HFFc6 (cell line): ENCODE results near the gene PRTN3. TPM values are rescaled to one million over a fixed set of nuclear protein-coding genes. Genes with fewer than 3 reads are reported as not detected.
"Not testable (repeated sequence)": the region's sequence is repeated elsewhere in the genome, so short reads cannot be mapped to it uniquely, and the experiment has no call there.

Source experiments
- DNase-seq: peaks from one replicate; pipeline ENCODE4 v3.0.0-alpha.2; 2018
- H3K27ac Mint-ChIP-seq: 2 replicates; pipeline ENCODE4 v1.8.0; 2020; ENCODE audit warnings: mild to moderate bottlenecking, mixed read lengths
- H3K27me3 Mint-ChIP-seq: 2 replicates; pipeline ENCODE4 v1.8.0; 2021; ENCODE audit warnings: mild to moderate bottlenecking, moderate library complexity, mixed read lengths; ENCODE audit not compliant: insufficient read depth
- H3K36me3 Mint-ChIP-seq: 2 replicates; pipeline ENCODE4 v1.8.0; 2021; ENCODE audit warnings: low read depth, mixed read lengths
- H3K4me1 Mint-ChIP-seq: 2 replicates; pipeline ENCODE4 v1.8.0; 2020; ENCODE audit warnings: low read depth, mixed read lengths
- H3K4me3 Mint-ChIP-seq: 2 replicates; pipeline ENCODE4 v1.8.0; 2020; ENCODE audit warnings: mild to moderate bottlenecking, moderate library complexity, mixed read lengths
- H3K9me3 Mint-ChIP-seq: 2 replicates; pipeline ENCODE4 v1.8.0; 2020; ENCODE audit warnings: mild to moderate bottlenecking, mixed read lengths
- total RNA-seq, 6 experiments: library from RNA; stranded (reverse); fragmentation: NEBNext Ultra II Directional; extraction: Animal tissue kit (Norgen Biotek cat#: 25700); gene quantifications; 2 replicates in 1 of 6; 3 replicates in 5 of 6; pipeline ENCODE4 v1.2.3, GENCODE V29; 2021
- TF ChIP-seq, protein P1 (sequence below): fragments of 200-600 bp; sonication (generic); IDR thresholded peaks from 2 replicates; pipeline ENCODE4 v1.5.0; 2021; ENCODE audit warnings: antibody characterized with exemption, mild to moderate bottlenecking

PRTN3 gene
- total RNA-seq, 6 experiments from 2014 or later, result not detected

DNA sequence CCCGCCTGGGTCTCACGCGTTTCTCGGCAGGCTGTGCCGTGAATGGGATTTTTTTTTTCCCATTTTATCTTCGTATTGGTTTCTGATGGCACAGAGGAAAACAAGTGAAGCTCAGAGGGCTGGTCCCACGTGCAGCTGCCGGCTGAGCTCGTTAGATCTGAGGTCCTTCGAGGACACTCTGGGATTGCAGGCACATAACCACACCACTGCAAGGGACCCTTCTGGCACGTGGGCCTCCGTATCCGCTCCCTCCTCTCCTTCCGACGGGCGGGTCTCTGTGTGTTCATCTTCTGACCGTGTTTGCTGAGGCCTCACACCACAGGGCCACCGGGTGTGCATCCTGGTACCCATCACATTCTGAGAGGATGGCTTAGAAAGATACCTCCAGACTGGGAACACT is 35.3 kb downstream of the PRTN3 start:
- Mint-ChIP-seq H3K36me3 (peaks cover 10% of the 10 kb centered on the region), H3K9me3 (no peaks in the 10 kb centered on the region), H3K4me3 (no peak overlapping the region), H3K4me1 (no peaks in the 10 kb centered on the region), H3K27ac (no peak overlapping the region), H3K27me3 (peaks cover 4% of the 10 kb centered on the region; the same call in 1 of the 2 replicates)
- TF ChIP-seq, protein P1, sequence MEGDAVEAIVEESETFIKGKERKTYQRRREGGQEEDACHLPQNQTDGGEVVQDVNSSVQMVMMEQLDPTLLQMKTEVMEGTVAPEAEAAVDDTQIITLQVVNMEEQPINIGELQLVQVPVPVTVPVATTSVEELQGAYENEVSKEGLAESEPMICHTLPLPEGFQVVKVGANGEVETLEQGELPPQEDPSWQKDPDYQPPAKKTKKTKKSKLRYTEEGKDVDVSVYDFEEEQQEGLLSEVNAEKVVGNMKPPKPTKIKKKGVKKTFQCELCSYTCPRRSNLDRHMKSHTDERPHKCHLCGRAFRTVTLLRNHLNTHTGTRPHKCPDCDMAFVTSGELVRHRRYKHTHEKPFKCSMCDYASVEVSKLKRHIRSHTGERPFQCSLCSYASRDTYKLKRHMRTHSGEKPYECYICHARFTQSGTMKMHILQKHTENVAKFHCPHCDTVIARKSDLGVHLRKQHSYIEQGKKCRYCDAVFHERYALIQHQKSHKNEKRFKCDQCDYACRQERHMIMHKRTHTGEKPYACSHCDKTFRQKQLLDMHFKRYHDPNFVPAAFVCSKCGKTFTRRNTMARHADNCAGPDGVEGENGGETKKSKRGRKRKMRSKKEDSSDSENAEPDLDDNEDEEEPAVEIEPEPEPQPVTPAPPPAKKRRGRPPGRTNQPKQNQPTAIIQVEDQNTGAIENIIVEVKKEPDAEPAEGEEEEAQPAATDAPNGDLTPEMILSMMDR, result no peak
- no peak for DNase-seq

DNA sequence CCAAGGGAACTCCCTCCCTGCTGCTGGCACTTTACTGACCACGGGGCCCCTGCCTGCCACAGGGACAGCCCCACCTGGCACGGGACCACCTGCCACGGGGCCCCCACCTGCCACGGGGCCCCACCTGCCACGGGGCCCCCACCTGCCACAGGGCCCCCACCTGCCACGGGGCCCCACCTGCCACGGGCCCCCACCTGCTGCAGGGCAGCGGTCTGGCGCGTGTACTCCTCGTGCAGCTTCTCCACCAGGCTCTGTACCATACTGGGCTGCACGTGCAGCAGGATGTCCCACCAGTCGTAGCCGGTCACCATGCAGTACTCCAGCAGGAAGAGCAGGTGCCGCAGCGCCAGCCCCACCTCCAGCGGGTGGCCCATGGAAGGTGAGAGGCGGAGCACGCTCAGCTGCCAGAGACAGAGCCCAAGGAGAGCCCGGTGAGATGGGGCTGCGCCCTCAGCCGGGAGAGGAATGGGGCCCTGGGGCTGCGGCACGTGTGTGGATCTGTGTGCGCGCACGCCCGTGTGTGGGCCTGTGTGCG is 36.0 kb downstream of the PRTN3 start:
- peaks cover 17% of the 10 kb centered on the region for H3K36me3 Mint-ChIP-seq

DNA sequence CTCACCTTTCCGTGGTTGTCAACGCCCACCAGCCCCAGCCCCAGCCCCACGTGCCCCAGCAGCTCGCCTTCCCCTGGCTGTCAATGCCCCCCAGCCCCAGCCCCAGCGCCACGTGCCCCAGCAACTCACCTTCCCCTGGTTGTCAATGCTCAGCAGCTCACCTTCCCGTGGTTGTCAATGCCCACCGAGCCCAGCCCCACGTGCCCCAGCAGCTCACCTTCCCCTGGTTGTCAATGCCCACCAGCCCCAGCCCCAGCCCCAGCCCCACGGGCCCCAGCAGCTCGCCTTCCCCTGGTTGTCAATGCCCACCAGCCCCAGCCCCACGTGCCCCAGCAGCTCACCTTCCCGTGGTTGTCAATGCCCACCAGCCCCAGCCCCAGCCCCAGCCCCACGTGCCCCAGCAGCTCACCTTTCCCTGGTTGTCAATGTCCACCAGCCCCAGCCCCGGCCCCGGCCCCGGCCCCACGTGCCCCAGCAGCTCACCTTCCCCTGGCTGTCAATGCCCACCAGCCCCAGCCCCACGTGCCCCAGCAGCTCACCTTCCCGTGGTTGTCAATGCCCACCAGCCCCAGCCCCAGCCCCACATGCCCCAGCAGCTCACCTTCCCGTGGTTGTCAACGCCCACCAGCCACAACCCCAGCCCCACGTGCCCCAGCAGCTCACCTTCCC is 37.3 kb downstream of the PRTN3 start:
- not testable (repeated sequence) for H3K27ac Mint-ChIP-seq, DNase-seq, H3K4me3 Mint-ChIP-seq, H3K4me1 Mint-ChIP-seq, H3K27me3 Mint-ChIP-seq, H3K9me3 Mint-ChIP-seq
- peaks cover 24% of the 10 kb centered on the region for H3K36me3 Mint-ChIP-seq

More for the DNA sequence above, 36.0 kb downstream of the PRTN3 start:
- H3K27me3 Mint-ChIP-seq, result peaks cover 4% of the 10 kb centered on the region; the same call in 1 of the 2 replicates
- H3K9me3 Mint-ChIP-seq, result no peaks in the 10 kb centered on the region
- no peaks in the 10 kb centered on the region for H3K4me1 Mint-ChIP-seq
- DNase-seq, result no peak
- no peak overlapping the region for H3K4me3 Mint-ChIP-seq
- no peak overlapping the region for H3K27ac Mint-ChIP-seq
- TF ChIP-seq, protein P1, result no peak

DNA sequence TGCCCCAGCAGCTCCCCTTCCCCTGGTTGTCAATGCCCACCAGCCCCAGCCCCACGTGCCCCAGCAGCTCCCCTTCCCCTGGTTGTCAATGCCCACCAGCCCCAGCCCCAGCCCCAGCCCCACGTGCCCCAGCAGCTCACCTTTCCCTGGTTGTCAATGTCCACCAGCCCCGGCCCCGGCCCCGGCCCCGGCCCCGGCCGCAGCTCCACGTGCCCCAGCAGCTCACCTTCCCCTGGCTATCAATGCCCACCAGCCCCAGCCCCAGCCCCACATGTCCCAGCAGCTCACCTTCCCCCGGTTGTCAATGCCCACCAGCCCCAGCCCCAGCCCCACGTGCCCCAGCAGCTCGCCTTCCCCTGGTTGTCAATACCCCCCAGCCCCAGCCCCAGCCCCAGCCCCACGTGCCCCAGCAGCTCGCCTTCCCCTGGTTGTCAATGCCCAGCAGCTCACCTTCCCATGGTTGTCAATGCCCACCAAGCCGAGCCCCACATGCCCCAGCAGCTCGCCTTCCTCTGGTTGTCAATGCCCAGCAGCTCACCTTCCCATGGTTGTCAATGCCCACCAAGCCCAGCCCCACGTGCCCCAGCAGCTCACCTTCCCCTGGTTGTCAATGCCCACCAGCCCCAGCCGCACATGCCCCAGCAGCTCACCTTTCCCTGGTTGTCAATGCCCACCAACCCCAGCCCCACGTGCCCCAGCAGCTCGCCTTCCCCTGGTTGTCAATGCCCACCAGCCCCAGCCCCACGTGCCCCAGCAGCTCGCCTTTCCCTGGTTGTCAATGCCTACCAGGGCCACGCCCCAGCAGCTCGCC is 38.2 kb downstream of the PRTN3 start:
- not testable (repeated sequence) for DNase-seq, H3K4me1 Mint-ChIP-seq, H3K27me3 Mint-ChIP-seq, H3K4me3 Mint-ChIP-seq, H3K9me3 Mint-ChIP-seq, H3K27ac Mint-ChIP-seq
- H3K36me3 Mint-ChIP-seq, result peaks cover 24% of the 10 kb centered on the region

DNA sequence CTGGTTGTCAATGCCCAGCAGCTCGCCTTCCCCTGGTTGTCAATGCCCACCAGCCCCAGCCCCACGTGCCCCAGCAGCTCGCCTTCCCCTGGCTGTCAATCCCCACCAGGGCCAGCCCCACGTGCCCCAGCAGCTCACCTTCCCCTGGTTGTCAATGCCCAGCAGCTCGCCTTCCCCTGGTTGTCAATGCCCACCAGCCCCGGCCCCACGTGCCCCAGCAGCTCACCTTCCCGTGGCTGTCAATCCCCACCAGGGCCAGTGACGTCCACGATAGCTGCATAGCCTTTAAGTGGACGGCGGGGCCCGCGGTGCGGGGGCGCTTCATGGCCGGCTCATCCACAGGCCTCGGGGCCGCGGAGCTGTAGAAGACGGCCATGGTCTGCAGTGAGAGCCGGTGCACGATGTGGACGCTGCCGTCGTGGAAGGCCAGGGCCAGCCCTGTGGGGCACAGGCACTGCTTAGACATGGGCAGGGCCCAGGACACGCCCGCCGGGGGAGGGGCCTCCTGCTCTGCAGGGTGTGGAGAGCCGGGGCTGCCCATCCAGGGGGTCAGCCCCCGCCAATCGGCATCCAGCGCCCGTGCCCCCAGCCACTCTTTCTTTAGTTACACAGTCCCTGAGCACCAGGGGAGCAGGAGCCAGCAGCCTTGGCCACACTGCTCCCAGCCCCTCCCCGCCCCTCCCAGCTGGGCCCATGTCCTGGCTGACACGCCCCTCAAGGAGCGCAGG is 39.1 kb downstream of the PRTN3 start:
- DNase-seq, result no peak
- no peaks in the 10 kb centered on the region for H3K9me3 Mint-ChIP-seq
- no peaks in the 10 kb centered on the region for H3K4me1 Mint-ChIP-seq
- H3K27me3 Mint-ChIP-seq, result peaks cover 1% of the 10 kb centered on the region; the same call in 1 of the 2 replicates
- H3K27ac Mint-ChIP-seq, result no peak overlapping the region
- TF ChIP-seq, protein P1, result no peak
- H3K36me3 Mint-ChIP-seq, result peaks cover 24% of the 10 kb centered on the region
- no peak overlapping the region for H3K4me3 Mint-ChIP-seq

DNA sequence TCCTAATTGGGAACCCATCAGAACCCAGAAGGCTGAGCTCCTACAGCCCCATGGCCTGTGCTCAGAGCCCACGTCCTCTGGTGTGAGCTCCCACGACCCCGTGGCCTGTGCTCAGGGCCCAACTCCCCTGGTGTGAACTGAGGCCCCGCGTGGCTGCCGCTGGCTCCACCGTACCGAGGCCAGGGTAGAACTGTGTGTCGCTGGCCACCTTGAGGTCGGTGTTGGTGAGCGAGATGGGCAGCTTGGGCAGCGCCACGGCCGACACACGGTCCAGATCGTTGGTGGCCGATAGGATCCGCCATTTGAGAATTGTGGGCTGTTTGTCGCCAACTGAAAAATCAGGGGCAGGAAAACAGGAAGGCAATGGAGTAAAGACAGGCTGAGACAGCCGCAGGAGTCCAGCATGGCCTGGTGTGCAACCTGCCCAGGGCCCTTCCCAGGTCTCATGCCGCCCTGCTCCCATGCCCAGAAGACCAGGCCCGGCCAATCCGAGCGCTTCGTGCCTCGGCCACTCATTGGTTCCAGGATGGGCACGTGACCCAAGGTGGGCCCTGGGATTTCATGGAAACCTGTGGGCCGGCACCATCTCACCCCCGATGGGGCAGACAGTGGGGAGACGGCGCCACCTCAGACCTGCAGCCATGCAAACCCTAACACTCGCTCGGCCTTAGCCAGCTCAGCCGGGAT is 40.7 kb downstream of the PRTN3 start:
- TF ChIP-seq, protein P1, result no peak
- no peak overlapping the region for H3K27ac Mint-ChIP-seq
- peaks cover 17% of the 10 kb centered on the region for H3K36me3 Mint-ChIP-seq
- H3K9me3 Mint-ChIP-seq, result no peaks in the 10 kb centered on the region
- DNase-seq, result no peak
- no peaks in the 10 kb centered on the region for H3K27me3 Mint-ChIP-seq
- H3K4me1 Mint-ChIP-seq, result no peaks in the 10 kb centered on the region
- no peak overlapping the region for H3K4me3 Mint-ChIP-seq
